ENCODE results near the gene SIRT4. TPM values are rescaled to one million over a fixed set of nuclear protein-coding genes. Genes with fewer than 3 reads are reported as not detected.

The SIRT4 gene
- total and polyA plus RNA-seq, 12 donors, result 1.9 to 16.8 (median 4.3) TPM

GRCh38 chr12:120290609-120291305 is 11.4 kb upstream of the SIRT4 start:
- Histone ChIP-seq H3K36me3 (replicated peaks in 1 of 2) (no peaks in the 10 kb centered on the region), H3K4me3 (peak overlapping the region in 1 of 4 donors; percentile 44), H3K4me1 (replicated peaks in 1 of 2) (peaks cover 12 to 18% of the 10 kb centered on the region in 2 donors), H3K9me3 (replicated peaks in 1 of 3) (no peaks in the 10 kb centered on the region), H3K27ac (peak overlapping the region; percentile 93 to 99 (median 98)), H3K27me3 (no peaks in the 10 kb centered on the region)
- intact Hi-C loops (cut with DNase I), result no loop called here
- DNase-seq, result peak; percentile 38 to 75 (median 67)
- 17 to 35% (median 19%) methylated on average over 13 to 22 of the region's 22 CpGs for WGBS, 4 donors
- TF ChIP-seq POLR2A (IDR thresholded peaks at IDR 0.05), result peak in 1 of 2 donors; percentile 30
- no peak for TF ChIP-seq CTCF (IDR thresholded peaks at IDR 0.05)

GRCh38 chr12:120292411-120292660 is 9.8 kb upstream of the SIRT4 start:
- intact Hi-C loops (cut with DNase I), result no loop called here
- Histone ChIP-seq H3K27ac (peak overlapping the region; percentile 93 to 99 (median 98)), H3K4me1 (replicated peaks in 1 of 2) (peaks cover 12 to 18% of the 10 kb centered on the region in 2 donors), H3K4me3 (peak overlapping the region in 3 of 4 donors; percentile 18 to 57 (median 26)), H3K9me3 (replicated peaks in 1 of 3) (no peaks in the 10 kb centered on the region), H3K36me3 (replicated peaks in 1 of 2) (no peaks in the 10 kb centered on the region), H3K27me3 (no peaks in the 10 kb centered on the region)
- TF ChIP-seq POLR2A (IDR thresholded peaks at IDR 0.05) (no peak), CTCF (IDR thresholded peaks at IDR 0.05) (no peak)
- DNase-seq, result peak in 1 of 7 donors; percentile 35
- WGBS, 4 donors, result 0 to 1% (median 1%) methylated on average over 17 of the region's 17 CpGs

- Histone ChIP-seq H3K4me1 (replicated peaks in 1 of 2) (peaks cover 12 to 18% of the 10 kb centered on the region in 2 donors), H3K27ac (peak within 1 kb of the TSS; percentile 93 to 99 (median 98)), H3K27me3 (no peaks in the 10 kb centered on the region), H3K36me3 (replicated peaks in 1 of 2) (no peaks in the 10 kb centered on the region), H3K9me3 (replicated peaks in 1 of 3) (no peaks in the 10 kb centered on the region), H3K4me3 (peak within 1 kb of the TSS in 3 of 4 donors; percentile 18 to 57 (median 26))
- intact Hi-C loops (cut with DNase I), result no loop called here
- DNase-seq, result peak; percentile 66 to 95 (median 85)
- 0 to 2% (median 1%) methylated on average over 29 of the region's 29 CpGs for WGBS, 4 donors
- TF ChIP-seq POLR2A (IDR thresholded peaks at IDR 0.05), result peak; percentile 89 to 91
- no peak for TF ChIP-seq CTCF (IDR thresholded peaks at IDR 0.05)
Measured at GRCh38 chr12:120292661-120293531, 9.2 kb upstream of the SIRT4 start, which contains the start of gene RNU4-1. Gene RNU4-1, minus strand, starts transcription at chr12:120293237.

- Histone ChIP-seq H3K27me3 (no peaks in the 10 kb centered on the region), H3K36me3 (replicated peaks in 1 of 2) (no peaks in the 10 kb centered on the region), H3K9me3 (replicated peaks in 1 of 3) (no peaks in the 10 kb centered on the region), H3K4me3 (no peak overlapping the region), H3K27ac (no peak overlapping the region), H3K4me1 (replicated peaks in 1 of 2) (peaks cover 9% of the 10 kb centered on the region in 2 donors)
- 58 to 67% (median 62%) methylated on average over 5 of the region's 5 CpGs for WGBS, 4 donors
- intact Hi-C loops (cut with DNase I), result no loop called here
- DNase-seq, result no peak
- TF ChIP-seq POLR2A (IDR thresholded peaks at IDR 0.05) (no peak), CTCF (IDR thresholded peaks at IDR 0.05) (no peak)
Measured at GRCh38 chr12:120314220-120314619, 12.1 kb downstream of the SIRT4 start.

All from adrenal gland (tissue), 12 donors.